Effector CD4-positive, alpha-beta T cell (primary cell): ENCODE data around the gene ACTL7A.

Experiments used
- DNase-seq: peaks from one replicate; pipeline ENCODE4 v3.0.0-alpha.2; 2020

Gene ACTL7A

DNA sequence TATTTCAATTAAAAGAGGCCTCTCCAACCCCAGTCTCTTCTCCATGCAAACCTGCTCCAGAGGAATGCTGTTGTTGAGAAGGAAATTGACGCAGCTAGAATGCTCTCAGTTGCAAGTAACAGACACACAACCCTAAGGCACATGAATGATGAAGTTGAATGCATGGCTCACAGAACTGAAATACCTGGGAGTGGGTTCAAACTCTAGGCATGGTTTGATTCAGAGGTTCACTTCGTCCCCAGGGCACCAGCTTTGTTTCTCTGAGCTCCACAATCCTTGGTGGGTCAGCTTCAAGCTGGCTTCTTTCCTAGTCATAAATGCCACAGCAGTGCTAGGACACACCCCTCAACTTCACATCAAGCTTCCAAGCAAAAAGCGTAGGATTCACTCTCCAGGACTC, 10.9 kb upstream of the ACTL7A start:
- no peak for DNase-seq

- no peak for DNase-seq
Observed at GRCh38 chr9:108852079-108852478, 10.0 kb upstream of the ACTL7A start.

GRCh38 chr9:108854094-108854493, 8.0 kb upstream of the ACTL7A start:
- no peak for DNase-seq

GRCh38 chr9:108854641-108855528, 7.2 kb upstream of the ACTL7A start:
- DNase-seq, result no peak

DNA sequence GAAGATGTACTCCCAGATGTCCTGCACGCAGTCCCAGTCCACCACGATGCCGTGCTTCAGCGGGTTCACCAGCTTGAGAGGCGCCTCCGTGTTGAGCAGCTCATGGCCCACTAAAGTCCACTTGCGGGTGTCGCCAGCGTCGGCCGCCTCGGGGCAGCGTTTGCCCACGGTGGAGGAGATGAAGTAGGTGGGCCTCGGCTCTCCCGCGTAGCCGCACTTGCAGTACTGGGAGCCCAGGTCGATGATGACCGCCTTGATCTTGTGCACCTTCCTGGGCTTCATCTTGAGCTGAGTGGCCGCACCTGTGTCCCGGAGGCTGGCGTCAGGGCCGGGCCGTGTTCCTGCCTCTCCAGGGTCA, 6.6 kb upstream of the ACTL7A start:
- DNase-seq, result no peak

DNA sequence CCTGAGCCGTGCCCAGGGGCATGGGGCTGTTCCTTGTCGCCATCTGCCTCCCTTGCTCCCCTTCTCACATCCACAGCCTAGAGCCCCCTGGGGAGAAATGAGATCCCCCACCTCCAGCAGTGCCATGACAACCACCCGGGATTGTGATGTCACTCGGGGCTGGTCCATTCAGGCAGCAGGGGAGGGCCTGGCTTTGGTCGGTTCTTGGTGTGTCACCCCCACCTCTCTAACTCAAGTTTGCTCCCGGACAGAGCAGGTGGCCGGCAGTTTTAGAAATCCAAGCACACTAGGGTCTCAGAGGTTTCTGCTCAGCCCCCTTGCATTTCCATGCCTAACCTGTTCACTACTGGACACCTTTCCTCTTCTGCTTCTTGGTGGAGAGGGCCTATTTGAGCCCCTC, 6.2 kb upstream of the ACTL7A start, which contains the start of gene ACTL7B:
Gene ACTL7B, minus strand, starts transcription at position 99 of the 400 bp plus-strand sequence. Its CDS starts 56 bp downstream, at position 43.
- DNase-seq, result no peak

GRCh38 chr9:108857572-108857971, 4.5 kb upstream of the ACTL7A start:
- DNase-seq, result no peak

DNA sequence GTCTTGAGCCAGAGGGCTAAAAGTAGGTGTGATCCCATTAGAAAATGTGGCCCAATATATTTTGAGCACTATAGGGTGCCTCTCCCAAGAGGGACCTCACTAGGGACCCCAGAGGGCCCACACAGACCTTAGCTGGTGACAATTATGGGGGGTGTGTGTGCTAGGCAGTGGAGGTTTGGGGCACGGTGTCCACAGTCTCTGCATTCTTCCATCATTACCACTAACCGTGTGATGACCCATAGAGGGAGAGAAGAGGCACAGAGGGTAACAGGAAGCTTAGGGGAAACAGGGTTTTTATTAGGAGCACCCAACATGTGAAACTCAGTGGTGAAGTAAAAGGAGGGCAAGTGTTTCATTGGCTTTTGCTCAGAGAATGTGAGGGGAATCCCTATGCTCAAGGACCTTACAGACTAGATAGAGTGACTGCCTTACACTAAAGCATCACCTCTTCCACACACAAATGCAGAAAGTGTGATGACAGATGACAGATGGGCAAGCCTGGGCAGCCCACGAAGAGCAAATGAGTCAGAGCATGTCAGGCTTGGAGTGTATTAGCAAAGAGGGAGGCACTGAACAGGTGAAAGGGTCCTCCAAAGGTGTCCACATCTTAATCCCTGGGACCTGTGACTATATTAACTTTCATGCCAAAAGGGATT, 2.5 kb upstream of the ACTL7A start:
- DNase-seq, result no peak

DNA sequence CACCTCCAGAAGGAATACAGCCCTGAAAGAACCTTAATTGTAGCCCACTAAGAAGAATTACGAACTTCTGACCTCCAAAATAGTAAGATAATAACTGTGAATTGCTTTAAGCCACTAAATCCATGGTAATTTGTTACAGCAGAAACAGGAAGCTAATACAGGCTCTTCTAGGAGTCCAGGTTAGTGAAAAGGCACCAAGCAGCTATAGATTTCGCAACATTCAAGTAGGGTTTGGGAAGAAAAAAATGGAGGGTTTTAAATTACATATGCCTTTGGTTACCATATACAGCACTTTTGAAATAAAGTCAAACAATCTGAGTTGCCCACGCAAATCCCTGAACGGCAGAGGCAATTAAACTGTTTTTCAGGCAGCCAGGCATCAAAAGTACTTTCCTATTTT, 1.7 kb upstream of the ACTL7A start:
- no peak for DNase-seq

GRCh38 chr9:108860764-108861163, 1.3 kb upstream of the ACTL7A start:
- DNase-seq, result no peak

- no peak for DNase-seq
Observed at GRCh38 chr9:108861464-108861863, 602 bp upstream of the ACTL7A start.

DNA sequence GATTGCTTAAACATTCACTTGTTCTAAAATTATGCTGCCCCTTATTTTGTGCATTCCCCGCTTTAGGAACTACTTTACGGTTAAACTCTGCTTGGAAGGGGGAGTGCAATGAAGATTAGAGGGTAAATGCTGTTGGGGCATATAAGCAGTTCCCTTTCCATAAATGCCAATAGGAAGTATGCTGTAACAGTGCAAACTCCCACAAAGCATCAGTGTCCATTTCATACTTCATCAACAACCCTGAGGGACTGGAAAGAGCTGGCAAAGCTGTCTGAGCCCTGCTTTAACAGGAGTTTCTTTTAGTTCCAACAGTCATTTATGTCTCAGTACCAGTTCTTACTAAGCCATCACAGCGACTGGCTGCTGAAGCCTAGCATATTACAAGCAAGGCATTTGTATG, 1.8 kb downstream of the ACTL7A start:
- no peak for DNase-seq

DNA sequence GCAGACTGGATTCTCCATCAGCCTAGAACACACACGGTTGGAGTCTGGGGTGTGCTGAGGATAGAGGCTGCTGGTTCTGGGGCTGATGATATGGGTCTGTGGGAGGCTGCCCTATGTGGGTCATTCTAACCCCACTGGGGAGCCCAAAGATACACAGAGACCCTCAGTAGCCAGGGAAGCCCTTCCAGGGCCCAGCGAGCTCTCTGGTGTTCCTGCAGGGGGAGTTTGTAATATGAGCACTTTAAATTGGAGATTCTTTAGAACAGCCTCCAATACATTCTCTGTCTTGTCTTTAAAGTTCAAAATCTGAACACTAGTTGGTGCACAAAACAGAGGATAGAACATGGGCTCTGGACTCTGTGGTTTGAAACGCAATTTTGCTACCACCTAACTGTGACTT, 2.4 kb downstream of the ACTL7A start:
- DNase-seq, result no peak

- DNase-seq, result no peak
Observed at GRCh38 chr9:108865037-108865436, 3.0 kb downstream of the ACTL7A start.

GRCh38 chr9:108866001-108866420, 3.9 kb downstream of the ACTL7A start:
- DNase-seq, result no peak

DNA sequence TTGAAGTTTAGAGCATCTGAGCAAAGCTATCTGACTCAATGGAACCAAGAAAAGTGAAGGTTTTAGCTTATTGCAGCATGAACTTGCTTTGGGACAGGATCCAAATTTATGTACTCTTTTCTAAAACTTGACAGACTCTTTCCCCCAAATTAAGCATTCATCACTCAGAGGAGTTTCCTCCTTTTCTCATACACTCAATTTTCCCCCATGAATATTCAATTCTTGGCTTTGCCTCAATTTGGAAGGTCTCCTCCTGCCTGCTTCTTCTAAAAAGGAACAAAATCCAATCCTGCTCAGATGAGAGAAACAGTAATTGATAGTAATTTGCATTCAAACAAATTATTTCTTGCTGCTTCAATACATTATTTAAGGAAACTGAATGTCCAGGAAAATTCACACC, 5.0 kb downstream of the ACTL7A start:
- DNase-seq, result no peak

- no peak for DNase-seq
Observed at GRCh38 chr9:108867829-108868228, 5.8 kb downstream of the ACTL7A start.

- no peak for DNase-seq
Observed at GRCh38 chr9:108869092-108869725, 7.1 kb downstream of the ACTL7A start.

DNA sequence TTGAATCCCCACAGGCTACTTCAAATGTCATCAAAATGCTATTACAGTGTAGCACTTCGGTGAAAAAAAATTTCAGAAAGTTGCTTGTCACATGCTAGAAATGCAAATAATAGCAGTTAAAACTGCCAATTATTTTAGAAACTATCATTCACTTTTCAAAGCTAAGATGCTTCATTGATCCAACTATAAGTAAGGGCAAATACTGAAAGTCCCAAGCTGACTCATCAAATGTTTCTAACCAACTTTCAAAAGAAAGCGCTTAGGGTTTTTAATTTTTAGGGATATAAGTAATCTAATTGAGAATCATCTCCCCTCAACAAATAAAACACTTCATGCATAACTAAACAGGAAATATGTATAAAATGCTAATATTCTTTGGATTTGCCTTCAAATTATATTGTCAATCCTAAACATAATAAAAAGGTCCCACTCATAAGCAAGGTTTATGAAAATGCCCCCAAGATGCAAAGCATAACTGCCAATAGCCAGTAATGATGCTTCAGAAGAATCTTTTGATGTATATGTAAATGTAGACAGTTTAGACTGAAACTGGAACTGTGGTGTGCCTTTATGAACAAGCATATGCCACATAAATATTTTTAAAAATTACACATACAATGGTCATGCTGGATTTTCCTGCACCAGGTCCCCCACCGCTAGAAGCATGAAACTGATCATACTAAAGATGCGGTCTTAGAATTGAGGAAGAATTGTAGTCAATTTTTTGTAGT, 12.2 kb downstream of the ACTL7A start:
- DNase-seq, result no peak

DNA sequence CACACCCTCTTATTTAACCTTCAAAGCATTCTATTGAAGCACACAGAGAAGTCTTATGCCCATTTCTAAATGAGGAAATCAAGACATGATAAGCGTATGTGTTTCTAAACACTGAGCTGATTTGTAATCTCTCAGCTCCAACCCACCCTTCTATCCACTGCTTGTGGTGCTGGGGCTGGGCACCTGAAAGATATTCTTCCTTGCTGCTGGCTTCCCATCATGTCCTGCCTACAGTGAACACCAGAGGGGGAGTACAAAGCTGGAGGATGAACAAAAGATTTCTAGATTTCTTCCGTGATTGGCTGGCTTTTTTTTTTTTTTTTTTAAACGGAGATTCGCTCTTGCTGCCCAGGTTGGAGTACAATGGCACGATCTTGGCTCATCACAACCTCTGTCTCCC, 14.4 kb downstream of the ACTL7A start:
- DNase-seq, result no peak

- no peak for DNase-seq
Observed at GRCh38 chr9:108877524-108877923, 15.5 kb downstream of the ACTL7A start.

DNA sequence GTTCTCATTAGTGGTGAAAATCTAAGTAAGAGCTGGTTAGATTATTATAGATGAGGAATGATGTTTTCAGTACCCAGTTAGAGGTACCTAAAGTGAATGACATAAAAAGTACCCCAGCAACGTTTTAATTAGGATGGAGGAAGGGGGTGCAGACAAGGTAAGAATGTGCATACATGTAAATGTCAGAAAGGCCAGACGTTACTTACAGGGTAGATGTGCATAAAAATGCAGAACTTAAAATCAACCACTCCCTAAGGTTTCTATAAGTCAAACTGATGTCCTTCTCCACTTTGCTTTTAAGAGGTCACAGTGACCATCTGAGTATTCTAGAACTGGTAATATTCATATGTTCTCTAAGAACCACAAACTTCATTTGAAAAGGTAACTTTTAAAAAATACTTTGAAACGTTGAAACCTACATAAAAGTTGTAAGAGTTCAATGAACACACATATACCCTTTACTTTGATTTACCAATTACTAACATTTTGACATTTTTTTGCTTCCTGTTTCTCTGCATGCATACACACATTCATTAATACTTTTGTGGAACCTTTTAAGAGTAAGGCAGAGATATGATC, 18.8 kb downstream of the ACTL7A start:
- DNase-seq, result no peak
